Vagina (tissue), 2 donors: Measurements from ENCODE around the gene PAPSS2.

Source experiments
- POLR2A ChIP-seq, 2 donors: fragments of 450-650 bp; IDR thresholded peaks; one replicate each; pipeline ENCODE4 v1.6.1; 2017; ENCODE audit warnings: antibody characterized with exemption in 2 of 2, mild to moderate bottlenecking in 2 of 2, moderate library complexity in 2 of 2
- TF ChIP-seq, protein P1 (sequence below), 3 experiments: fragments of 450-650 bp in 2 of 3; fragments of 200-600 bp in 1 of 3; sonication (generic) in 1 of 3; IDR thresholded peaks; one replicate each; pipeline ENCODE4 v1.5.1; 2017 to 2019; ENCODE audit warnings: antibody characterized with exemption in 3 of 3, mild to moderate bottlenecking in 2 of 3, moderate library complexity in 2 of 3

DNA sequence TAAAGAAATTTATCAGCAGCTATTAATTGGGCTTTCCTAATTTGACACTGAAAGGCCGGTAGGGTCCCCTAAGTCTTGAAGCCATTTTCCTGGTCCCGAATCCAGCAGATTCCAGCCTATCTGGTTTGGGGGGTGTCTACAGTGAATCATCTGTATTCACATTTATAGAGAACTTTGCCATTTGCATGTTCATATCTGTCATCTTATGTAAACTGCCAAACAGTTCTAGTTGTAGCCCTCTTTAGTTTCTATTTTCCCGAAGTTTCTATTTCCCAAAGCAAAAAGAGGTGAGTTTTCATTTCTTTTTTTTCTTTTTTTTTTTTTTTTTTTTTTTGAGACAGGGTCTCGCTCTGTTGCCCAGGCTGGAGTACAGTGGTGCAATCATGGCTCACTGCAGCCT lies 47.6 kb downstream of the PAPSS2 start:
- TF ChIP-seq, protein P1, sequence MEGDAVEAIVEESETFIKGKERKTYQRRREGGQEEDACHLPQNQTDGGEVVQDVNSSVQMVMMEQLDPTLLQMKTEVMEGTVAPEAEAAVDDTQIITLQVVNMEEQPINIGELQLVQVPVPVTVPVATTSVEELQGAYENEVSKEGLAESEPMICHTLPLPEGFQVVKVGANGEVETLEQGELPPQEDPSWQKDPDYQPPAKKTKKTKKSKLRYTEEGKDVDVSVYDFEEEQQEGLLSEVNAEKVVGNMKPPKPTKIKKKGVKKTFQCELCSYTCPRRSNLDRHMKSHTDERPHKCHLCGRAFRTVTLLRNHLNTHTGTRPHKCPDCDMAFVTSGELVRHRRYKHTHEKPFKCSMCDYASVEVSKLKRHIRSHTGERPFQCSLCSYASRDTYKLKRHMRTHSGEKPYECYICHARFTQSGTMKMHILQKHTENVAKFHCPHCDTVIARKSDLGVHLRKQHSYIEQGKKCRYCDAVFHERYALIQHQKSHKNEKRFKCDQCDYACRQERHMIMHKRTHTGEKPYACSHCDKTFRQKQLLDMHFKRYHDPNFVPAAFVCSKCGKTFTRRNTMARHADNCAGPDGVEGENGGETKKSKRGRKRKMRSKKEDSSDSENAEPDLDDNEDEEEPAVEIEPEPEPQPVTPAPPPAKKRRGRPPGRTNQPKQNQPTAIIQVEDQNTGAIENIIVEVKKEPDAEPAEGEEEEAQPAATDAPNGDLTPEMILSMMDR (IDR thresholded peaks at IDR 0.05): no peak
- TF ChIP-seq POLR2A (IDR thresholded peaks at IDR 0.05): no peak
